Right lobe of liver (tissue), 4 donors: Measurements from ENCODE around the gene AKT1S1.

Source experiments
- POLR2A ChIP-seq: fragments of 450-650 bp; IDR thresholded peaks from one replicate; pipeline ENCODE4 v1.6.1; 2017; ENCODE audit warnings: antibody characterized with exemption, mild to moderate bottlenecking
- TF ChIP-seq, protein P1 (sequence below), 4 donors: fragments of 200-600 bp in 3 of 4; fragments of 450-650 bp in 1 of 4; IDR thresholded peaks; one replicate each; pipeline versions ENCODE4 v1.5.1 to v1.8.0; 2016 to 2022; ENCODE audit warnings: antibody characterized with exemption in 4 of 4, mild to moderate bottlenecking in 2 of 4
- donor health status: DM: no; HTN: no; CAD: no.
- donor health status: DM: no; HTN: no; CAD: no.
- donor health status: DM: no; HTN: yes; CAD: no.

- TF ChIP-seq, protein P1, sequence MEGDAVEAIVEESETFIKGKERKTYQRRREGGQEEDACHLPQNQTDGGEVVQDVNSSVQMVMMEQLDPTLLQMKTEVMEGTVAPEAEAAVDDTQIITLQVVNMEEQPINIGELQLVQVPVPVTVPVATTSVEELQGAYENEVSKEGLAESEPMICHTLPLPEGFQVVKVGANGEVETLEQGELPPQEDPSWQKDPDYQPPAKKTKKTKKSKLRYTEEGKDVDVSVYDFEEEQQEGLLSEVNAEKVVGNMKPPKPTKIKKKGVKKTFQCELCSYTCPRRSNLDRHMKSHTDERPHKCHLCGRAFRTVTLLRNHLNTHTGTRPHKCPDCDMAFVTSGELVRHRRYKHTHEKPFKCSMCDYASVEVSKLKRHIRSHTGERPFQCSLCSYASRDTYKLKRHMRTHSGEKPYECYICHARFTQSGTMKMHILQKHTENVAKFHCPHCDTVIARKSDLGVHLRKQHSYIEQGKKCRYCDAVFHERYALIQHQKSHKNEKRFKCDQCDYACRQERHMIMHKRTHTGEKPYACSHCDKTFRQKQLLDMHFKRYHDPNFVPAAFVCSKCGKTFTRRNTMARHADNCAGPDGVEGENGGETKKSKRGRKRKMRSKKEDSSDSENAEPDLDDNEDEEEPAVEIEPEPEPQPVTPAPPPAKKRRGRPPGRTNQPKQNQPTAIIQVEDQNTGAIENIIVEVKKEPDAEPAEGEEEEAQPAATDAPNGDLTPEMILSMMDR (IDR thresholded peaks at IDR 0.05): no peak
- no peak for TF ChIP-seq POLR2A
Observed at GRCh38 chr19:49870309-49870901, 6.8 kb downstream of the AKT1S1 start.
